B cell (primary cell): Measurements from ENCODE around the gene OGDHL. TPM values are rescaled to one million over a fixed set of nuclear protein-coding genes. Genes with fewer than 3 reads are reported as not detected.

Experiments
- ATAC-seq: fragments of 200-7000 bp; cut with Tn5 transposase; one replicate; pipeline ENCODE4 v1.10.0; 2021; ENCODE audit warnings: low read depth, mild to moderate bottlenecking, moderate number of reproducible peaks, moderate library complexity
- CTCF ChIA-PET: fragments of 350-600 bp; sonication (Branson Sonifier 250); formaldehyde crosslinking; loops from one replicate; lab custom pipeline; 2021; ENCODE audit warnings: antibody characterized with exemption, inconsistent platforms; lab: Charles Lee
- POLR2A ChIA-PET: fragments of 350-600 bp; sonication (Branson Sonifier 250); formaldehyde crosslinking; loops from one replicate; lab custom pipeline; 2021; ENCODE audit warnings: antibody characterized with exemption; lab: Charles Lee
- DNase-seq: peaks from one replicate; pipeline ENCODE4 v3.0.0; 2013
- H2AFZ ChIP-seq: 2 replicates; pipeline ENCODE4 v1.6.1; 2012; ENCODE audit warnings: mild to moderate bottlenecking, low read depth, low read length; ENCODE audit not compliant: insufficient read depth, poor library complexity, severe bottlenecking
- H3K27ac ChIP-seq, 2 donors: 1 replicate in 1 of 2; 2 replicates in 1 of 2; pipeline ENCODE4 v1.5.1; 2012 to 2013; ENCODE audit warnings: low read length in 2 of 2, mild to moderate bottlenecking in 2 of 2, moderate library complexity in 1 of 2
- H3K27me3 ChIP-seq, 4 experiments: fragments of 200-600 bp in 1 of 4; sonication (generic) in 1 of 4; replicated peaks in 1 of 4; 1 replicate in 2 of 4; 2 replicates in 2 of 4; pipeline versions ENCODE4 v1.6.1 to v1.7.0; 2013 to 2016; ENCODE audit warnings: low read length in 3 of 4, mild to moderate bottlenecking in 2 of 4, mixed read lengths in 1 of 4, moderate library complexity in 1 of 4; ENCODE audit not compliant: insufficient read depth in 4 of 4, control insufficient read depth in 3 of 4; ENCODE audit errors: control extremely low read depth in 1 of 4
- H3K36me3 ChIP-seq, 2 experiments: replicated peaks in 1 of 2; 1 replicate in 1 of 2; 2 replicates in 1 of 2; pipeline versions ENCODE4 v1.6.1 to v1.7.1; 2013; ENCODE audit warnings: low read length in 1 of 2; ENCODE audit not compliant: insufficient read depth in 2 of 2, control insufficient read depth in 1 of 2; ENCODE audit errors: control extremely low read depth in 1 of 2, extremely low read depth in 1 of 2
- H3K4me1 ChIP-seq, 2 donors: fragments of 200-600 bp in 1 of 2; sonication (generic) in 1 of 2; 1 replicate in 1 of 2; 2 replicates in 1 of 2; pipeline versions ENCODE4 v1.5.1 to v1.6.1; 2013 to 2017; ENCODE audit warnings: low read length in 2 of 2; ENCODE audit not compliant: control insufficient read depth in 2 of 2, insufficient read depth in 2 of 2
- H3K4me2 ChIP-seq: replicated peaks from 2 replicates; pipeline ENCODE3; 2012; ENCODE audit warnings: mild to moderate bottlenecking, low read depth, low read length; ENCODE audit not compliant: poor library complexity, severe bottlenecking
- H3K4me3 ChIP-seq, 5 experiments: fragments of 200-600 bp in 1 of 5; sonication (generic) in 1 of 5; 1 replicate in 3 of 5; 2 replicates in 2 of 5; pipeline versions ENCODE4 v1.5.1 to v1.7.0; 2011 to 2016; ENCODE audit warnings: low read length in 4 of 5, mild to moderate bottlenecking in 4 of 5, low read depth in 2 of 5, control low read depth in 1 of 5, moderate library complexity in 1 of 5; ENCODE audit not compliant: insufficient read depth in 1 of 5; ENCODE audit errors: control extremely low read depth in 1 of 5, extremely low read depth in 1 of 5
- H3K79me2 ChIP-seq: fragments of 200-600 bp; sonication (generic); one replicate; pipeline ENCODE4 v1.6.0; 2016; ENCODE audit warnings: low read length; ENCODE audit not compliant: control insufficient read depth, insufficient read depth
- H3K9ac ChIP-seq: fragments of 200-600 bp; sonication (generic); 2 replicates; pipeline ENCODE4 v1.6.1; 2017; ENCODE audit warnings: mild to moderate bottlenecking, low read length, moderate library complexity
- H3K9me3 ChIP-seq, 3 donors: one replicate each; pipeline versions ENCODE4 v1.6.1 to v1.7.1; 2013; ENCODE audit warnings: low read length in 2 of 3; ENCODE audit not compliant: control insufficient read depth in 2 of 3, insufficient read depth in 1 of 3; ENCODE audit errors: control extremely low read depth in 1 of 3
- H4K20me1 ChIP-seq: 2 replicates; pipeline ENCODE4 v1.6.0; 2012; ENCODE audit warnings: mild to moderate bottlenecking, low read length; ENCODE audit not compliant: insufficient read depth, control insufficient read depth, poor library complexity, severe bottlenecking
- H3K27ac Mint-ChIP-seq: one replicate; pipeline ENCODE4 v1.8.0; 2021; ENCODE audit warnings: mixed read lengths
- H3K27me3 Mint-ChIP-seq: one replicate; pipeline ENCODE4 v1.8.0; 2021; ENCODE audit warnings: mixed read lengths
- H3K4me1 Mint-ChIP-seq: one replicate; pipeline ENCODE4 v1.8.0; 2021; ENCODE audit warnings: mixed read lengths
- H3K4me3 Mint-ChIP-seq: one replicate; pipeline ENCODE4 v1.8.0; 2021; ENCODE audit warnings: mixed read lengths
- H3K9me3 Mint-ChIP-seq: one replicate; pipeline ENCODE4 v1.8.0; 2022; ENCODE audit warnings: mixed read lengths; ENCODE audit not compliant: insufficient read depth
- CTCF ChIP-seq: fragments of 200-600 bp; IDR thresholded peaks from one replicate; pipeline ENCODE4 v1.8.0; 2022; ENCODE audit warnings: antibody characterized with exemption, mild to moderate bottlenecking
- EZH2 ChIP-seq: IDR thresholded peaks from 2 replicates; pipeline ENCODE4 v1.6.1; 2012; ENCODE audit warnings: borderline replicate concordance, low read depth, mild to moderate bottlenecking, moderate library complexity, low read length; ENCODE audit not compliant: insufficient read depth, poor library complexity, severe bottlenecking
- WGBS: methylation state at CpG from one replicate; pipeline ENCODE4 v1.1.5; 2013; ENCODE audit warnings: missing lambda C conversion rate; ENCODE audit not compliant: insufficient coverage; 5-methylcytosine and 5-hydroxymethylcytosine counted together
- intact Hi-C: fragments of 100-400 bp; cut with micrococcal nuclease; formaldehyde crosslinking; loops from one replicate; pipeline ENCODE4 v1.10.0; 2022
- polyA plus RNA-seq: library from polyadenylated mRNA; depleted of rRNA; stranded (reverse); fragments of >200 nt; gene quantifications from 2 replicates; pipeline ENCODE4 v1.2.3, GENCODE V29; 2012
- total RNA-seq, 2 donors: library from RNA; stranded (reverse); fragments of 120-200 nt in 1 of 2; gene quantifications; 1 replicate in 1 of 2; 2 replicates in 1 of 2; pipeline versions ENCODE4 v1.2.3 to v1.2.4, GENCODE V29; 2013 to 2022

OGDHL gene
- total and polyA plus RNA-seq, 2 donors (not counting 1 experiment from before 2014, with no cell fraction given), result not detected

GRCh38 chr10:49710966-49711365 lies 51.2 kb downstream of the OGDHL start:
- no peak overlapping the region for H2AFZ ChIP-seq
- CTCF ChIA-PET, result no interaction called here
- no peak for DNase-seq
- TF ChIP-seq CTCF, result no peak
- no peak for TF ChIP-seq EZH2
- no peak overlapping the region for H3K4me3 ChIP-seq
- no peaks in the 10 kb centered on the region for H3K9me3 Mint-ChIP-seq
- H3K9ac ChIP-seq, result no peak overlapping the region
- intact Hi-C loops, result no loop called here
- no peaks in the 10 kb centered on the region for H4K20me1 ChIP-seq
- H3K79me2 ChIP-seq, result no peaks in the 10 kb centered on the region
- H3K27ac Mint-ChIP-seq, result no peak overlapping the region
- no peak overlapping the region for H3K4me2 ChIP-seq
- H3K4me1 ChIP-seq, result no peaks in the 10 kb centered on the region
- peaks cover 0 to 4% (median 0%) of the 10 kb centered on the region in 4 experiments for H3K27me3 ChIP-seq
- peaks cover 15% of the 10 kb centered on the region for H3K27me3 Mint-ChIP-seq
- H3K9me3 ChIP-seq, result no peaks in the 10 kb centered on the region
- no peak overlapping the region for H3K27ac ChIP-seq
- POLR2A ChIA-PET, result no interaction called here
- no peaks in the 10 kb centered on the region for H3K36me3 ChIP-seq
- 96% methylated on average over 6 of the region's 6 CpGs for WGBS
- no peaks in the 10 kb centered on the region for H3K4me1 Mint-ChIP-seq
- ATAC-seq, result no peak
- H3K4me3 Mint-ChIP-seq, result no peak overlapping the region

GRCh38 chr10:49709934-49710333 lies 52.2 kb downstream of the OGDHL start:
- H3K79me2 ChIP-seq, result no peaks in the 10 kb centered on the region
- H3K4me3 ChIP-seq, result no peak overlapping the region
- H2AFZ ChIP-seq, result no peak overlapping the region
- H3K27me3 Mint-ChIP-seq, result peaks cover 15% of the 10 kb centered on the region
- WGBS, result 100% methylated on average over 4 of the region's 5 CpGs
- intact Hi-C loops, result no loop called here
- peaks cover 0 to 4% (median 0%) of the 10 kb centered on the region in 4 experiments for H3K27me3 ChIP-seq
- no peak overlapping the region for H3K4me3 Mint-ChIP-seq
- H3K27ac ChIP-seq, result no peak overlapping the region
- no peaks in the 10 kb centered on the region for H3K36me3 ChIP-seq
- H3K27ac Mint-ChIP-seq, result no peak overlapping the region
- DNase-seq, result no peak
- no peaks in the 10 kb centered on the region for H3K9me3 ChIP-seq
- no peaks in the 10 kb centered on the region for H3K4me1 Mint-ChIP-seq
- no peaks in the 10 kb centered on the region for H3K4me1 ChIP-seq
- no peaks in the 10 kb centered on the region for H4K20me1 ChIP-seq
- H3K9ac ChIP-seq, result no peak overlapping the region
- no peaks in the 10 kb centered on the region for H3K9me3 Mint-ChIP-seq
- CTCF ChIA-PET, result no interaction called here
- POLR2A ChIA-PET, result no interaction called here
- H3K4me2 ChIP-seq, result no peak overlapping the region
- TF ChIP-seq EZH2, result no peak
- no peak for TF ChIP-seq CTCF
- ATAC-seq, result no peak
